H1 (cell line): ENCODE results near the gene SCPEP1. TPM values are rescaled to one million over a fixed set of nuclear protein-coding genes. Genes with fewer than 3 reads are reported as not detected.
A peak's percentile ranks its signal among the peaks of the same experiment; 100 is the strongest.

Experiments
- CTCF ChIA-PET: fragments of 300-600 bp; sonication (Branson Sonifier 250); formaldehyde crosslinking; loops from one replicate; lab custom pipeline; 2021; ENCODE audit not compliant: partially characterized antibody; lab: Charles Lee
- POLR2A ChIA-PET: fragments of 300-600 bp; sonication (Branson Sonifier 250); formaldehyde crosslinking; loops from one replicate; lab custom pipeline; 2021; ENCODE audit warnings: inconsistent platforms; ENCODE audit not compliant: partially characterized antibody; lab: Charles Lee
- DNase-seq, 2 experiments: peaks; one replicate each; pipeline versions ENCODE4 v3.0.0 to v3.0.0-alpha.2; 2010 to 2022; ENCODE audit warnings: low spot score in 2 of 2, low read depth in 1 of 2, mixed read lengths in 1 of 2
- FAIRE-seq: peaks from 2 replicates; lab custom pipeline; 2011; peaks lifted over from hg19 to GRCh38; lab: Jason Lieb, UNC
- H2AFZ ChIP-seq: 2 replicates; pipeline ENCODE4 v1.8.1; 2012; ENCODE audit warnings: low read length, inconsistent platforms
- H2AK5ac ChIP-seq: 2 replicates; pipeline ENCODE4 v1.6.1; 2013; ENCODE audit warnings: low read depth, low read length
- H2BK120ac ChIP-seq: replicated peaks from 2 replicates; pipeline ENCODE3; 2013; ENCODE audit warnings: low read depth, low read length, inconsistent platforms
- H2BK12ac ChIP-seq: 2 replicates; pipeline ENCODE4 v1.6.1; 2013; ENCODE audit warnings: low read depth, low read length
- H2BK15ac ChIP-seq: 2 replicates; pipeline ENCODE4 v1.6.1; 2013; ENCODE audit warnings: low read length
- H2BK20ac ChIP-seq: 2 replicates; pipeline ENCODE4 v1.6.1; 2013; ENCODE audit warnings: low read length
- H2BK5ac ChIP-seq: 2 replicates; pipeline ENCODE4 v1.6.1; 2013; ENCODE audit warnings: low read depth, low read length
- H3K14ac ChIP-seq: 2 replicates; pipeline ENCODE4 v1.6.1; 2013; ENCODE audit warnings: inconsistent platforms; ENCODE audit not compliant: insufficient read length
- H3K18ac ChIP-seq: 2 replicates; pipeline ENCODE4 v1.6.1; 2013; ENCODE audit warnings: low read length; ENCODE audit errors: extremely low read depth
- H3K23ac ChIP-seq: 2 replicates; pipeline ENCODE4 v1.6.1; 2013; ENCODE audit warnings: inconsistent platforms; ENCODE audit not compliant: insufficient read length
- H3K23me2 ChIP-seq: 2 replicates; pipeline ENCODE4 v1.6.1; 2013; ENCODE audit warnings: low read depth, low read length
- H3K27ac ChIP-seq: 2 replicates; pipeline ENCODE4 v1.6.1; 2011; ENCODE audit warnings: low read depth, low read length, inconsistent platforms
- H3K27me3 ChIP-seq, 4 experiments: replicated peaks in 1 of 4; 1 replicate in 1 of 4; 2 replicates in 3 of 4; pipeline versions ENCODE4 v1.6.1 to v1.8.1; 2011 to 2013; ENCODE audit warnings: low read length in 3 of 4, mild to moderate bottlenecking in 3 of 4, inconsistent platforms in 2 of 4, mixed read lengths in 2 of 4, moderate library complexity in 1 of 4; ENCODE audit not compliant: control insufficient read depth in 3 of 4, insufficient read depth in 3 of 4; ENCODE audit errors: extremely low read depth in 1 of 4
- H3K36me3 ChIP-seq, 4 experiments: 2 replicates each; pipeline versions ENCODE4 v1.6.1 to v1.8.1; 2011 to 2013; ENCODE audit warnings: mild to moderate bottlenecking in 4 of 4, low read length in 3 of 4, moderate library complexity in 2 of 4, control low read depth in 1 of 4, inconsistent platforms in 1 of 4; ENCODE audit not compliant: insufficient read depth in 4 of 4, control insufficient read depth in 2 of 4
- H3K4ac ChIP-seq: replicated peaks from 2 replicates; pipeline ENCODE3; 2013; ENCODE audit warnings: low read length, low read depth, mixed read lengths, inconsistent platforms; ENCODE audit not compliant: insufficient read length
- H3K4me1 ChIP-seq, 4 experiments: replicated peaks in 1 of 4; 1 replicate in 1 of 4; 2 replicates in 3 of 4; pipeline versions ENCODE4 v1.6.1 to v1.8.1; 2011 to 2013; ENCODE audit warnings: low read length in 3 of 4, inconsistent platforms in 2 of 4, mixed read lengths in 1 of 4; ENCODE audit not compliant: insufficient read depth in 4 of 4, control insufficient read depth in 3 of 4
- H3K4me2 ChIP-seq, 2 experiments: 2 replicates each; pipeline versions ENCODE4 v1.6.1 to v1.8.1; 2011 to 2013; ENCODE audit warnings: low read depth in 2 of 2, low read length in 2 of 2, control low read depth in 1 of 2, inconsistent platforms in 1 of 2, mild to moderate bottlenecking in 1 of 2; ENCODE audit not compliant: insufficient read depth in 1 of 2
- H3K4me3 ChIP-seq, 4 experiments: fragments of 200-600, 300-600 bp in 1 of 4; sonication (generic), shearing (Covaris generic), sonication (Bioruptor Twin) in 1 of 4; 2 replicates each; pipeline versions ENCODE4 v1.5.1 to v1.8.1; 2011 to 2016; ENCODE audit warnings: low read length in 4 of 4, low read depth in 3 of 4, control low read depth in 2 of 4, inconsistent platforms in 2 of 4, mild to moderate bottlenecking in 2 of 4, mixed read lengths in 1 of 4, moderate library complexity in 1 of 4; ENCODE audit not compliant: insufficient read depth in 2 of 4; ENCODE audit errors: extremely low read depth in 1 of 4
- H3K56ac ChIP-seq: replicated peaks from 2 replicates; pipeline ENCODE3; 2013; ENCODE audit warnings: low read depth, mild to moderate bottlenecking, mixed read lengths, low read length, inconsistent platforms; ENCODE audit not compliant: insufficient read length
- H3K79me1 ChIP-seq: 2 replicates; pipeline ENCODE4 v1.6.1; 2013; ENCODE audit warnings: low read depth, low read length, control low read depth
- H3K79me2 ChIP-seq, 2 experiments: 2 replicates each; pipeline versions ENCODE4 v1.6.1 to v1.8.1; 2012 to 2013; ENCODE audit warnings: low read length in 2 of 2, mild to moderate bottlenecking in 2 of 2, inconsistent platforms in 1 of 2; ENCODE audit not compliant: insufficient read depth in 2 of 2, control insufficient read depth in 1 of 2
- H3K9ac ChIP-seq, 4 experiments: replicated peaks in 1 of 4; 1 replicate in 1 of 4; 2 replicates in 3 of 4; pipeline versions ENCODE4 v1.6.1 to v1.8.1; 2011 to 2013; ENCODE audit warnings: low read depth in 3 of 4, low read length in 3 of 4, control low read depth in 2 of 4, mild to moderate bottlenecking in 2 of 4, moderate library complexity in 2 of 4, inconsistent platforms in 1 of 4; ENCODE audit errors: extremely low read depth in 1 of 4
- H3K9me3 ChIP-seq, 2 experiments: 2 replicates each; pipeline versions ENCODE4 v1.6.1 to v1.8.1; 2012 to 2013; ENCODE audit warnings: mild to moderate bottlenecking in 2 of 2, moderate library complexity in 2 of 2, control low read depth in 1 of 2, inconsistent platforms in 1 of 2, low read depth in 1 of 2, low read length in 1 of 2, mixed read lengths in 1 of 2; ENCODE audit not compliant: insufficient read depth in 2 of 2
- H4K20me1 ChIP-seq, 2 experiments: replicated peaks in 1 of 2; 2 replicates each; pipeline versions ENCODE3 to v1.8.1; 2011 to 2013; ENCODE audit warnings: inconsistent platforms in 2 of 2, low read length in 2 of 2, mild to moderate bottlenecking in 1 of 2; ENCODE audit not compliant: insufficient read depth in 2 of 2, control insufficient read depth in 1 of 2
- H4K5ac ChIP-seq: 2 replicates; pipeline ENCODE4 v1.6.1; 2013; ENCODE audit warnings: low read length, low read depth, mixed read lengths, inconsistent platforms; ENCODE audit not compliant: insufficient read length
- H4K8ac ChIP-seq: 2 replicates; pipeline ENCODE4 v1.8.0; 2013; ENCODE audit warnings: mild to moderate bottlenecking, moderate library complexity, low read length, inconsistent platforms; ENCODE audit not compliant: insufficient read depth; ENCODE audit errors: extremely low read depth
- H4K91ac ChIP-seq: replicated peaks from 2 replicates; pipeline ENCODE3; 2013; ENCODE audit warnings: low read length, mixed read lengths, inconsistent platforms; ENCODE audit not compliant: insufficient read length
- CBX8 ChIP-seq: fragments of 300-800, 300-1000 bp; sonication (generic); IDR thresholded peaks from 2 replicates; pipeline ENCODE4 v1.7.1; 2016; ENCODE audit warnings: low read depth, low read length, borderline replicate concordance
- CHD2 ChIP-seq: IDR thresholded peaks from 2 replicates; pipeline ENCODE4 v1.6.1; 2012; ENCODE audit warnings: low read length, improper control_type of control experiment
- EZH2 ChIP-seq: fragments of 200-600 bp; sonication (generic); IDR thresholded peaks from 2 replicates; pipeline ENCODE4 v1.7.1; 2012; ENCODE audit warnings: low read depth, mild to moderate bottlenecking, moderate library complexity, low read length, inconsistent platforms; ENCODE audit not compliant: severe bottlenecking
- KDM4A ChIP-seq: IDR thresholded peaks from one replicate; pipeline ENCODE4 v1.7.1; 2012; ENCODE audit warnings: low read depth, mild to moderate bottlenecking, moderate library complexity, low read length, inconsistent platforms; ENCODE audit not compliant: severe bottlenecking
- MAFK ChIP-seq: IDR thresholded peaks from 2 replicates; pipeline ENCODE4 v1.6.1; 2012; ENCODE audit warnings: low read depth, mild to moderate bottlenecking, improper control_type of control experiment, low read length
- POLR2A ChIP-seq, 2 experiments: IDR thresholded peaks; 1 replicate in 1 of 2; 2 replicates in 1 of 2; pipeline ENCODE4 v1.6.1; 2011; ENCODE audit warnings: low read depth in 2 of 2, low read length in 2 of 2, mild to moderate bottlenecking in 2 of 2; ENCODE audit errors: control extremely low read depth in 1 of 2
- RAD21 ChIP-seq, 2 experiments: IDR thresholded peaks in 1 of 2; conservative IDR thresholded peaks in 1 of 2; 2 replicates each; pipeline ENCODE4 v1.6.1; 2011; ENCODE audit warnings: low read depth in 2 of 2, low read length in 2 of 2, improper control_type of control experiment in 1 of 2, inconsistent platforms in 1 of 2, mild to moderate bottlenecking in 1 of 2, moderate library complexity in 1 of 2
- SIN3A ChIP-seq, 2 experiments: IDR thresholded peaks in 1 of 2; conservative IDR thresholded peaks in 1 of 2; 2 replicates each; pipeline ENCODE4 v1.6.1; 2011 to 2012; ENCODE audit warnings: low read length in 2 of 2, improper control_type of control experiment in 1 of 2, low read depth in 1 of 2, mild to moderate bottlenecking in 1 of 2
- SIRT6 ChIP-seq: IDR thresholded peaks from one replicate; pipeline ENCODE4 v1.7.1; 2012; ENCODE audit warnings: low read length, inconsistent platforms
- SP2 ChIP-seq: IDR thresholded peaks from 2 replicates; pipeline ENCODE4 v1.6.1; 2012; ENCODE audit warnings: mild to moderate bottlenecking, low read length, inconsistent platforms
- TEAD4 ChIP-seq: IDR thresholded peaks from 2 replicates; pipeline ENCODE4 v1.6.1; 2012; ENCODE audit warnings: low read depth, low read length, inconsistent platforms, mixed read lengths
- whole genome bisulfite sequencing, 2 experiments: shearing (Covaris generic) in 1 of 2; methylation state at CpG; one replicate each; pipeline versions ENCODE4 v1.1.6 to v1.1.7; 2013 to 2015; ENCODE audit warnings: low lambda C conversion rate in 2 of 2, mixed read lengths in 2 of 2, inconsistent platforms in 1 of 2, low coverage in 1 of 2, missing lambda C conversion rate in 1 of 2; ENCODE audit not compliant: insufficient replicate concordance in 2 of 2, insufficient coverage in 1 of 2, insufficient read length in 1 of 2; ENCODE audit errors: extremely low coverage in 1 of 2, missing lambda C conversion rate in 1 of 2; 5-methylcytosine and 5-hydroxymethylcytosine counted together
- polyA plus RNA-seq, 7 experiments: library from polyadenylated mRNA; depleted of rRNA in 3 of 7; stranded (reverse) in 5 of 7; unstranded in 2 of 7; fragments of >200 nt in 5 of 7; fragments of 200-250 nt in 2 of 7; gene quantifications; 1 replicate in 5 of 7; 2 replicates in 1 of 7; 4 replicates in 1 of 7; pipeline versions ENCODE4 v1.2.1 to v1.2.3, GENCODE V29; 2011 to 2013; ENCODE audit warnings: missing spikeins in 2 of 7, mixed read lengths in 2 of 7
- total RNA-seq: library from RNA; stranded (reverse); fragmentation: NEBNext Ultra II Directional; extraction: Animal tissue kit (Norgen Biotek cat#: 25700); gene quantifications from 2 replicates; pipeline ENCODE4 v1.2.1, GENCODE V29; 2021

Gene SCPEP1
- total and polyA plus RNA-seq, 2 of the 8 experiments (the other 6 are each of a cell fraction or from before 2014, with no cell fraction given): 30.7 to 52.6 TPM

DNA sequence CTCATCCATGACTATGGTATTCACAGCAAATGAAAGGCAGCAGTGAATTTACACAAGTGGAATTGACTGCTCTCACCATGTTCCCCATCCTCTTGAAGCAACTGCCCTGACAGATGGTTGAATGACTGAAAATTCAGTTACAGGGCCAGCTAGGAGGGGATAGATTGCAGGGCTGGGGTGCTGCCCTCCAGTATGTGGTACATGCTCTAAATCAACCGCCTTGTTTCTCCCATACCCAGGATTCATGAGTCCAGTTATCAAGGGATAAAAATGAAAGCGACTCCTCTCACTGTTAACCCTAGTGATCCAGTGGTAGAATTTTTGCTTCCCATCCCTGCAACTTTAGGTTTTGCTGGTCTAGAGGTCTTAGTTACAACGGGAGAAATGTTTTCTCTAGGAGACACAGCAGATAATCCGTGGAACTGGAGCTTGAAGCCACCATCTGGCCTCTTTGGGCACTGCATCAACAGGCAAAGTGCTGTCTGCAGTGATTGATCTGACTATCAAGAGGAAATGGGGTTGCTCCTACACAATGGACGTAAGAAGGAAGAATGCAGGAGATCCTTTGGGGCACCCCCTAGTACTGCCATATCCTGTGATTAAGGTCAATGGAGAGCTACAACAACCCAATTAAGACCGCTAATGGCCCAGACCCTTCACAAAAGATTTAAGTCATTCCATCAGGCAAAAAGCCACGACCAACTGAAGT is 32.0 kb downstream of the SCPEP1 start:
- Histone ChIP-seq H2AFZ (peak overlapping the region; percentile 81), H3K56ac (no peak overlapping the region), H3K23me2 (no peaks in the 10 kb centered on the region), H3K36me3 (peaks cover 0 to 3% (median 0%) of the 10 kb centered on the region in 4 experiments; a peak in 2 of 8 replicates), H2BK5ac (0 out of 2 replicates have a peak overlapping the region, but pooled peaks have one; percentile 75), H2BK20ac (peak overlapping the region; percentile 38; the same call in 1 of the 2 replicates), H3K27me3 (no peaks in the 10 kb centered on the region), H3K4me1 (peaks cover 0 to 10% (median 3%) of the 10 kb centered on the region in 4 experiments; a peak in 4 of 7 replicates), H3K79me1 (no peaks in the 10 kb centered on the region), H3K9ac (no peak overlapping the region), H3K4me3 (no peak overlapping the region), H3K23ac (no peak overlapping the region), H2AK5ac (no peak overlapping the region), H2BK12ac (peak overlapping the region; percentile 78; the same call in 1 of the 2 replicates), H4K8ac (no peak overlapping the region), H3K18ac (peak overlapping the region; percentile 33; the same call in 1 of the 2 replicates), H2BK15ac (no peak overlapping the region; the same call in 1 of the 2 replicates), H4K91ac (peak overlapping the region; percentile 57), H3K4me2 (no peak overlapping the region), H3K27ac (no peak overlapping the region), H3K14ac (no peak overlapping the region), H3K4ac (no peak overlapping the region), H3K79me2 (no peaks in the 10 kb centered on the region), H2BK120ac (peak overlapping the region; percentile 58), H3K9me3 (no peaks in the 10 kb centered on the region), H4K5ac (no peak overlapping the region), H4K20me1 (no peaks in the 10 kb centered on the region)
- POLR2A ChIA-PET: interaction anchor here (0.6 to 1.2 kb wide), 5 partner anchors 12 to 112 kb away, joined by 3 to 4 read pairs (median 4); partner anchors contain the start of gene TRIM25
- FAIRE-seq: peak; percentile 91
- peak; percentile 50 to 74 for DNase-seq
- CTCF ChIA-PET: interaction anchor here (0.6 to 11.8 kb wide), 38 partner anchors 8 to 735 kb away, joined by 3 to 112 read pairs (median 5); partner anchors contain the start of genes AKAP1, CCDC182 and SCPEP1
- 58% methylated on average over 7 of the region's 7 CpGs; no CpG with 5 or more reads in 1 of the 2 experiments for WGBS, 2 experiments
- no peak for TF ChIP-seq POLR2A (IDR thresholded peaks at IDR 0.05; ENCODE audit: control extremely low read depth in 1 of 2, low read depth in 2 of 2, low read length in 2 of 2)
- 0 out of 2 replicates have a peak, but pooled peaks have one; percentile 3 for TF ChIP-seq TEAD4
- no peak for TF ChIP-seq SIN3A (conservative IDR thresholded peaks at IDR 0.05 in 1 of 2, IDR thresholded peaks at IDR 0.05 in 1 of 2; ENCODE audit: low read depth in 1 of 2, low read length in 2 of 2)
- TF ChIP-seq EZH2: no peak
- TF ChIP-seq SIRT6: no peak
- no peak for TF ChIP-seq CBX8
- no peak for TF ChIP-seq KDM4A
- TF ChIP-seq RAD21 (IDR thresholded peaks at IDR 0.05 in 1 of 2, conservative IDR thresholded peaks at IDR 0.05 in 1 of 2; ENCODE audit: low read depth in 2 of 2, low read length in 2 of 2): peak; percentile 59 to 70
- no peak for TF ChIP-seq MAFK
- TF ChIP-seq SP2: no peak
- TF ChIP-seq CHD2: no peak
